GM12891 (cell line): ENCODE results near the gene KREMEN1.
"Not testable (repeated sequence)": the region's sequence is repeated elsewhere in the genome, so short reads cannot be mapped to it uniquely, and the experiment has no call there.

Experiments
- POLR2A ChIP-seq: IDR thresholded peaks from 2 replicates; pipeline ENCODE4 v1.6.1; 2011; ENCODE audit warnings: low read depth, low read length, control low read depth
- POLR2AphosphoS5 ChIP-seq: IDR thresholded peaks from 2 replicates; pipeline ENCODE4 v1.6.1; 2011; ENCODE audit warnings: low read depth, low read length, control low read depth
- POU2F2 ChIP-seq: IDR thresholded peaks from 2 replicates; pipeline ENCODE4 v1.6.1; 2011; ENCODE audit warnings: low read depth, mild to moderate bottlenecking, control low read depth, low read length, moderate library complexity
- SPI1 ChIP-seq: IDR thresholded peaks from 2 replicates; pipeline ENCODE4 v1.6.1; 2011; ENCODE audit warnings: low read depth, low read length, control low read depth
- TAF1 ChIP-seq: IDR thresholded peaks from 2 replicates; pipeline ENCODE4 v1.6.1; 2011; ENCODE audit warnings: low read depth, low read length, control low read depth

- not testable (repeated sequence) for TF ChIP-seq POLR2A, TAF1, POLR2AphosphoS5, POU2F2, SPI1
These were observed 47.5 kb downstream of the KREMEN1 start for GRCh38 chr22:29120098-29120912.
